Neutrophil (primary cell): Measurements from ENCODE around the gene STRAP.
"Not testable (repeated sequence)": the region's sequence is repeated elsewhere in the genome, so short reads cannot be mapped to it uniquely, and the experiment has no call there.

Experiments
- H3K27ac ChIP-seq: fragments of 200-600 bp; sonication (generic); 2 replicates; pipeline ENCODE4 v1.5.1; 2016; ENCODE audit warnings: mild to moderate bottlenecking, moderate library complexity
- H3K27me3 ChIP-seq: fragments of 200-600 bp; sonication (generic); 2 replicates; pipeline ENCODE4 v1.6.0; 2016; ENCODE audit warnings: mild to moderate bottlenecking
- H3K36me3 ChIP-seq: fragments of 200-600 bp; sonication (generic); 2 replicates; pipeline ENCODE4 v1.5.1; 2017
- H3K4me1 ChIP-seq, 2 experiments: fragments of 200-600 bp in 1 of 2; sonication (generic) in 1 of 2; 1 replicate in 1 of 2; 2 replicates in 1 of 2; pipeline versions ENCODE4 v1.5.1 to v1.6.1; 2013 to 2016; ENCODE audit warnings: low read depth in 1 of 2, low read length in 1 of 2, mild to moderate bottlenecking in 1 of 2, moderate library complexity in 1 of 2; ENCODE audit not compliant: control insufficient read depth in 1 of 2, insufficient read depth in 1 of 2
- H3K4me3 ChIP-seq, 2 experiments: fragments of 200-600 bp in 1 of 2; sonication (generic) in 1 of 2; 1 replicate in 1 of 2; 2 replicates in 1 of 2; pipeline ENCODE4 v1.5.1; 2013 to 2016; ENCODE audit warnings: low read depth in 1 of 2, low read length in 1 of 2, mild to moderate bottlenecking in 1 of 2, moderate library complexity in 1 of 2
- H3K9me3 ChIP-seq: fragments of 200-600 bp; sonication (generic); 2 replicates; pipeline ENCODE4 v1.5.1; 2016
- CTCF ChIP-seq: fragments of 200-600 bp; sonication (generic); IDR thresholded peaks from 2 replicates; pipeline ENCODE4 v1.5.1; 2016; ENCODE audit warnings: antibody characterized with exemption

Gene STRAP

GRCh38 chr12:15873556-15873955 is 8.6 kb upstream of the STRAP start:
- Histone ChIP-seq H3K4me3 (no peak overlapping the region), H3K27me3 (no peaks in the 10 kb centered on the region), H3K4me1 (peaks cover 0 to 4% of the 10 kb centered on the region in 2 experiments), H3K27ac (no peak overlapping the region), H3K36me3 (no peaks in the 10 kb centered on the region), H3K9me3 (no peaks in the 10 kb centered on the region)
- TF ChIP-seq CTCF, result no peak

GRCh38 chr12:15874556-15875145 is 7.5 kb upstream of the STRAP start:
- not testable (repeated sequence) for H3K27me3 ChIP-seq, H3K9me3 ChIP-seq, H3K4me1 ChIP-seq

GRCh38 chr12:15875863-15876262 is 6.3 kb upstream of the STRAP start:
- Histone ChIP-seq H3K27ac (no peak overlapping the region), H3K36me3 (no peaks in the 10 kb centered on the region), H3K4me3 (no peak overlapping the region), H3K27me3 (no peaks in the 10 kb centered on the region), H3K9me3 (no peaks in the 10 kb centered on the region), H3K4me1 (peaks cover 0 to 4% of the 10 kb centered on the region in 2 experiments)
- no peak for TF ChIP-seq CTCF

More at GRCh38 chr12:15874556-15875145, 7.5 kb upstream of the STRAP start:
- not testable (repeated sequence) for H3K36me3 ChIP-seq, H3K4me3 ChIP-seq, H3K27ac ChIP-seq

GRCh38 chr12:15879413-15879812 is 2.8 kb upstream of the STRAP start:
- Histone ChIP-seq H3K27ac (no peak overlapping the region), H3K4me3 (no peak overlapping the region), H3K27me3 (no peaks in the 10 kb centered on the region), H3K36me3 (no peaks in the 10 kb centered on the region), H3K4me1 (peaks cover 19 to 23% of the 10 kb centered on the region in 2 experiments), H3K9me3 (no peaks in the 10 kb centered on the region)
- no peak for TF ChIP-seq CTCF

GRCh38 chr12:15880721-15881120 is 1.5 kb upstream of the STRAP start:
- no peak overlapping the region for H3K27ac ChIP-seq
- no peak for TF ChIP-seq CTCF
- H3K4me3 ChIP-seq, result no peak overlapping the region
- no peaks in the 10 kb centered on the region for H3K36me3 ChIP-seq
- H3K27me3 ChIP-seq, result no peaks in the 10 kb centered on the region
- peaks cover 19 to 20% of the 10 kb centered on the region in 2 experiments for H3K4me1 ChIP-seq
- H3K9me3 ChIP-seq, result no peaks in the 10 kb centered on the region

- Histone ChIP-seq H3K4me1 (peaks cover 19% of the 10 kb centered on the region in 2 experiments), H3K9me3 (no peaks in the 10 kb centered on the region), H3K27me3 (no peaks in the 10 kb centered on the region), H3K27ac (peak overlapping the region; percentile 93), H3K4me3 (peak overlapping the region; percentile 79 to 89), H3K36me3 (no peaks in the 10 kb centered on the region)
- TF ChIP-seq CTCF, result no peak
Measured at GRCh38 chr12:15883536-15883935, 1.3 kb downstream of the STRAP start.
